Testis (tissue), 3 donors: Measurements from ENCODE around the gene GNB3. TPM values are rescaled to one million over a fixed set of nuclear protein-coding genes. Genes with fewer than 3 reads are reported as not detected.
"Not testable (repeated sequence)": the region's sequence is repeated elsewhere in the genome, so short reads cannot be mapped to it uniquely, and the experiment has no call there.

ENCODE experiments used
- DNase-seq: peaks from one replicate; pipeline ENCODE4 v3.0.0-alpha.2; 2019
- H3K27ac ChIP-seq, 2 donors: fragments of 200-600 bp; sonication (generic); one replicate each; pipeline ENCODE4 v1.5.1; 2019
- H3K27me3 ChIP-seq: fragments of 200-600 bp; sonication (generic); one replicate; pipeline ENCODE4 v1.5.1; 2019
- H3K36me3 ChIP-seq: fragments of 200-600 bp; sonication (generic); one replicate; pipeline ENCODE4 v1.5.1; 2017; ENCODE audit warnings: low read depth; ENCODE audit errors: missing control alignments
- H3K4me1 ChIP-seq: fragments of 200-600 bp; sonication (generic); one replicate; pipeline ENCODE4 v1.5.1; 2019
- H3K4me3 ChIP-seq, 2 donors: fragments of 200-600 bp; sonication (generic); one replicate each; pipeline ENCODE4 v1.5.1; 2017 to 2019
- H3K9me3 ChIP-seq: fragments of 200-600 bp; sonication (generic); one replicate; pipeline ENCODE4 v1.5.1; 2017
- CTCF ChIP-seq, 3 experiments: fragments of 450-650 bp in 2 of 3; fragments of 200-600 bp in 1 of 3; sonication (generic) in 1 of 3; IDR thresholded peaks; one replicate each; pipeline ENCODE4 v1.5.1; 2016 to 2019; ENCODE audit warnings: antibody characterized with exemption in 3 of 3, mild to moderate bottlenecking in 2 of 3, moderate library complexity in 1 of 3
- POLR2A ChIP-seq: fragments of 450-650 bp; IDR thresholded peaks from one replicate; pipeline ENCODE4 v1.6.1; 2017; ENCODE audit warnings: antibody characterized with exemption, mild to moderate bottlenecking, moderate library complexity
- WGBS, 2 donors: methylation state at CpG; one replicate each; pipeline ENCODE4 v1.1.5; 2018; 5-methylcytosine and 5-hydroxymethylcytosine counted together
- intact Hi-C: fragments of 100-400 bp; cut with DNase I; formaldehyde crosslinking; loops from one replicate; pipeline ENCODE4 v1.15.1; 2023; ENCODE audit warnings: low total_unique reads
- polyA plus RNA-seq: library from polyadenylated mRNA; stranded (reverse); fragments of 350-450 nt; fragmentation: Illumina TruSeq; extraction: RNeasy Lipid Tissue Mini Kit (QIAGEN cat#74804); gene quantifications from one replicate; pipeline ENCODE4 v1.2.3, GENCODE V29; 2014; ENCODE audit warnings: low read depth, low replicate concordance; ENCODE audit not compliant: insufficient read depth
- total RNA-seq, 2 donors: library from RNA; depleted of rRNA; stranded (reverse); fragments of >200 nt; gene quantifications; one replicate each; pipeline ENCODE4 v1.2.3, GENCODE V29; 2016

GNB3 gene
- total and polyA plus RNA-seq, 3 donors from 2014 or later: 1.6 to 5.0 (median 4.8) TPM

DNA sequence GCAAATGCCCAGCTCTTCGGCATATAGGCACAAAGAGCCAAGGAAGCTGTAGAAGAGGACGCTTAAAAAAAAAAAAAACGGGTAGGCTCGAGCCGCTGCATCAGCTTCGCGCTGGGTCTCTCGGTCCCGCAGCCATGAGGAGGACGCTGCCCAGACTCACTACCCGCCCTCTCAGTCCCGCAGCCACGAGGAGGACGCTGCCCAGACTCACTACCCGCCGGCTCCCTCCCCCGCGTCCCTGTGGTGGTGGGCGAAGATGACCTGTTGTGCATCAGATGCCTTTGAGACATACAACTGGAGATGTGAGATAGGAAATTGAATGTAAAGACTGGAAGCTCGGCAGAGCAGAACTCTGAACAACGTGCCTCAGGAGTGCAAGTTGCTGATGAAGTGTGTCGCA is 43.8 kb downstream of the GNB3 start:
- no peaks in the 10 kb centered on the region for H3K36me3 ChIP-seq
- no peaks in the 10 kb centered on the region for H3K27me3 ChIP-seq
- H3K4me3 ChIP-seq: no peak overlapping the region
- H3K4me1 ChIP-seq: no peaks in the 10 kb centered on the region
- DNase-seq: no peak
- WGBS, 2 donors: 79 to 80% methylated on average over 19 to 22 of the region's 22 CpGs
- H3K27ac ChIP-seq: no peak overlapping the region
- intact Hi-C loops: no loop called here
- TF ChIP-seq POLR2A (no peak), CTCF (IDR thresholded peaks at IDR 0.05) (no peak)
- H3K9me3 ChIP-seq: no peaks in the 10 kb centered on the region

DNA sequence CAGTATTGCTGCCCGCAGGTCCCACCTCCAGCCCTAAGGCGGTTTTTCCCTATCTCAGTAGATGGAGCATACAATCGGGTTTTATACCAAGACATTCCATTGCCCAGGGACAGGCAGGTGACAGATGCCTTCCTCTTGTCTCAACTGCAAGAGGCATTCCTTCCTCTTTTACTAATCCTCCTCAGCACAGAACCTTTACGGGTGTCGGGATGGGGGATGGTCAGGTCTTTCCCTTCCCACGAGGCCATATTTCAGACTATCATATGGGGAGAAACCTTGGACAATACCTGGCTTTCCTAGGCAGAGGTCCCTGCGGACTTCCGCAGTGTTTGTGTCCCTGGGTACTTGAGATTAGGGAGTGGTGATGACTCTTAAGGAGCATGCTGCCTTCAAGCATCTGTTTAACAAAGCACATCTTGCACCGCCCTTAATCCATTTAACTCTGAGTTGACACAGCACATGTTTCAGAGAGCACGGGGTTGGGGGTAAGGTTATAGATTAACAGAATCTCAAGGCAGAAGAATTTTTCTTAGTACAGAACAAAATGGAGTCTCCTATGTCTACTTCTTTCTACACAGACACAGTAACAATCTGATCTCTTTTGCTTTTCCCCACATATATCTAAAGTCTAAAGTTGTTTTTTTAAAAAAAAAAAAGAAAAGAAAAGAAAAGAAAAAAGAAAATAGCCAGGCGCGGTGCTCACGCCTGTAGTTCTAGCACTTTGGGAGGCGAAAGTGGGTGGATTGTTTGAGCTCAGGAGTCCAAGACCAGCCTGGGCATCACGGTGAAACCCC is 45.7 kb downstream of the GNB3 start:
- intact Hi-C loops, H3K4me1 ChIP-seq, H3K4me3 ChIP-seq, H3K9me3 ChIP-seq, H3K36me3 ChIP-seq, DNase-seq, H3K27me3 ChIP-seq, H3K27ac ChIP-seq: not testable (repeated sequence)
- 83% methylated on average over 11 to 12 of the region's 15 CpGs for WGBS, 2 donors

DNA sequence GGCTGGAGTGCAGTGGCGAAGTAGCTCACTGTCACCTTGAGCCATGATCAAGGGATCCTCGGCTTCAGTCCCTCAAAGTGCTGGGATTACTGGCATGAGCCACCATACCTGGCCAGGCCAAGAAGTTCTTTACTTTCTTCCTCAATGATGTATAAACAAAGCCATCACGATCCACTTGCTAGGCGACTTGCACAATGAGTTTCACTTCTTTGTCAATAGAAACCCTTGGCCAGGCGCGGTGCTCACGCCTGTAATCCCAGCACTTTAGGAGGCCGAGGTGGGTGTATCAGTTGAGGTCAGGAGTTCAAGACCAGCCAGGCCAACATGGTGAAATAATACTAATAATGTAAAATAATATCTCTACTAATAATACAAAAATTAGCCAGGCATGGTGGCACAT is 46.7 kb downstream of the GNB3 start:
- Histone ChIP-seq H3K4me1 (no peaks in the 10 kb centered on the region), H3K4me3 (no peak overlapping the region), H3K36me3 (no peaks in the 10 kb centered on the region), H3K9me3 (no peaks in the 10 kb centered on the region), H3K27me3 (no peaks in the 10 kb centered on the region), H3K27ac (no peak overlapping the region)
- no peak for TF ChIP-seq POLR2A
- TF ChIP-seq CTCF (IDR thresholded peaks at IDR 0.05): no peak
- 86 to 88% methylated on average over 8 of the region's 8 CpGs for WGBS, 2 donors
- intact Hi-C loops: no loop called here
- no peak for DNase-seq

- 82 to 89% methylated on average over 1 to 2 of the region's 2 CpGs for WGBS, 2 donors
Observed at GRCh38 chr12:6888360-6888759, 47.6 kb downstream of the GNB3 start.

GRCh38 chr12:6888794-6889193 is 48.1 kb downstream of the GNB3 start:
- H3K27me3 ChIP-seq, H3K4me3 ChIP-seq, DNase-seq, H3K27ac ChIP-seq, intact Hi-C loops, H3K9me3 ChIP-seq, H3K4me1 ChIP-seq, H3K36me3 ChIP-seq: not testable (repeated sequence)
- 80 to 81% methylated on average over 7 of the region's 7 CpGs for WGBS, 2 donors

More at GRCh38 chr12:6888360-6888759, 47.6 kb downstream of the GNB3 start:
- no peaks in the 10 kb centered on the region for H3K36me3 ChIP-seq
- H3K27me3 ChIP-seq: no peaks in the 10 kb centered on the region
- no peak for DNase-seq
- H3K4me1 ChIP-seq: no peaks in the 10 kb centered on the region
- no peak overlapping the region for H3K27ac ChIP-seq
- TF ChIP-seq CTCF (IDR thresholded peaks at IDR 0.05) (no peak), POLR2A (no peak)
- H3K4me3 ChIP-seq: no peak overlapping the region
- intact Hi-C loops: no loop called here
- H3K9me3 ChIP-seq: no peaks in the 10 kb centered on the region

DNA sequence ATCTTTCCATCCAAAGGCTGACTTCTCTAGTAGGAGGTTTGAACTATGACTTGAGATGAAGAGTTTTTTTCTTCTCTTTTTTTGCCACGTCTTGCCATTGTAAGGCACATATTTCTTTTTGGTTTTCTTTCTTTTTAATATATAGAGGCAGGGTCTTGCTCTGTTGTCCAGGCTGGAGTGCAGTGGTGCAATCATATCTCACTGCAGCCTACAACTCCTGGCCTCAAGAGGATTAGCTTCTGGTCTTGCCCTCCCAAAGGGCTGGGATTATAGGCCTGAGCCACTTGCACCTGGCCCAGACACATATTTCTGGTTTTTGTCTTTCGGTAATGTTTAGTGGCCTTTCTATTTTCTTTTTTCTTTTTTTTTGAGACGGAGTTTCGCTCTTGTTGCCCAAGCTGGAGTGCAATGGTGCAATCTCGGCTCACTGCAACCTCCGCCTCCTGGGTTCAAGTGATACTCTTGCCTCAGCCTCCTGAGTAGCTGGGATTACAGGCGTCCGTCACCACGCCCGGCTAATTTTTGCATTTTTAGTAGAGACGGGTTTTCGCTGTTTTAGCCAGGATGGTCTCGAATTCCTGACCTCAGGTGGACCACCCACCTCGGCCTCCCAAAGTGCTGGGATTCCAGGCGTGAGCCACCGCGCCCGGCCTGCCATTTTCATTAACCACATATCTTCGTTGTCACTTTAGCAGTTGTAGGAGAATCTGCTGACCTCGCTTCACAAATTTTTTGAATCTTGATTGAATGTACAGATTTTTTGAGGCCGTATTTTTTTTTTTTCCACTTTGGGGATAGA is 49.2 kb downstream of the GNB3 start:
- WGBS, 2 donors: 66 to 76% methylated on average over 21 of the region's 21 CpGs
- peak overlapping the region; percentile 39 to 70 for H3K4me3 ChIP-seq
- H3K4me1 ChIP-seq, H3K9me3 ChIP-seq, H3K36me3 ChIP-seq, DNase-seq, H3K27me3 ChIP-seq, intact Hi-C loops: not testable (repeated sequence)
- peak overlapping the region; percentile 92 to 95 for H3K27ac ChIP-seq
